Activated T-cell treated with anti-CD3 and anti-CD28 coated beads, Interleukin-2, amount 50 U/mL, for 72 hours (primary cell): ENCODE measurements around the gene CRYBG3. TPM values are rescaled to one million over a fixed set of nuclear protein-coding genes. Genes with fewer than 3 reads are reported as not detected.
"Not testable (repeated sequence)": the region's sequence is repeated elsewhere in the genome, so short reads cannot be mapped to it uniquely, and the experiment has no call there.

Source experiments
- ATAC-seq, 2 donors: fragments of 150-1000 bp; cut with Tn5 transposase; replicated peaks in 1 of 2; 2 replicates each; pipeline ENCODE4 v1.10.0; 2021; ENCODE audit warnings: moderate library complexity in 2 of 2, mild to moderate bottlenecking in 1 of 2
- DNase-seq, 2 donors: peaks; one replicate each; pipeline ENCODE4 v3.0.0; 2021 to 2022; ENCODE audit warnings: mixed read lengths in 1 of 2
- H3K27ac Mint-ChIP-seq: one replicate; pipeline ENCODE4 v1.8.0; 2022; ENCODE audit warnings: mild to moderate bottlenecking, moderate library complexity, mixed read lengths
- H3K27me3 Mint-ChIP-seq: one replicate; pipeline ENCODE4 v1.8.0; 2022; ENCODE audit warnings: low read depth, mixed read lengths
- H3K36me3 Mint-ChIP-seq, 2 donors: one replicate each; pipeline ENCODE4 v1.8.0; 2022; ENCODE audit warnings: mixed read lengths in 2 of 2, mild to moderate bottlenecking in 1 of 2; ENCODE audit not compliant: insufficient read depth in 2 of 2
- H3K4me1 Mint-ChIP-seq: one replicate; pipeline ENCODE4 v1.8.0; 2022; ENCODE audit warnings: low read depth, mixed read lengths
- H3K4me3 Mint-ChIP-seq, 2 donors: one replicate each; pipeline ENCODE4 v1.8.0; 2022; ENCODE audit warnings: mild to moderate bottlenecking in 2 of 2, mixed read lengths in 2 of 2, moderate library complexity in 2 of 2
- H3K9me3 Mint-ChIP-seq, 2 donors: one replicate each; pipeline ENCODE4 v1.8.0; 2022; ENCODE audit warnings: mixed read lengths in 2 of 2
- total RNA-seq, 2 donors: library from RNA; stranded (reverse); gene quantifications; one replicate each; pipeline ENCODE4 v1.2.3, GENCODE V29; 2022

CRYBG3 gene
- total RNA-seq, 2 donors from 2014 or later, result 3.4 to 4.0 TPM

DNA sequence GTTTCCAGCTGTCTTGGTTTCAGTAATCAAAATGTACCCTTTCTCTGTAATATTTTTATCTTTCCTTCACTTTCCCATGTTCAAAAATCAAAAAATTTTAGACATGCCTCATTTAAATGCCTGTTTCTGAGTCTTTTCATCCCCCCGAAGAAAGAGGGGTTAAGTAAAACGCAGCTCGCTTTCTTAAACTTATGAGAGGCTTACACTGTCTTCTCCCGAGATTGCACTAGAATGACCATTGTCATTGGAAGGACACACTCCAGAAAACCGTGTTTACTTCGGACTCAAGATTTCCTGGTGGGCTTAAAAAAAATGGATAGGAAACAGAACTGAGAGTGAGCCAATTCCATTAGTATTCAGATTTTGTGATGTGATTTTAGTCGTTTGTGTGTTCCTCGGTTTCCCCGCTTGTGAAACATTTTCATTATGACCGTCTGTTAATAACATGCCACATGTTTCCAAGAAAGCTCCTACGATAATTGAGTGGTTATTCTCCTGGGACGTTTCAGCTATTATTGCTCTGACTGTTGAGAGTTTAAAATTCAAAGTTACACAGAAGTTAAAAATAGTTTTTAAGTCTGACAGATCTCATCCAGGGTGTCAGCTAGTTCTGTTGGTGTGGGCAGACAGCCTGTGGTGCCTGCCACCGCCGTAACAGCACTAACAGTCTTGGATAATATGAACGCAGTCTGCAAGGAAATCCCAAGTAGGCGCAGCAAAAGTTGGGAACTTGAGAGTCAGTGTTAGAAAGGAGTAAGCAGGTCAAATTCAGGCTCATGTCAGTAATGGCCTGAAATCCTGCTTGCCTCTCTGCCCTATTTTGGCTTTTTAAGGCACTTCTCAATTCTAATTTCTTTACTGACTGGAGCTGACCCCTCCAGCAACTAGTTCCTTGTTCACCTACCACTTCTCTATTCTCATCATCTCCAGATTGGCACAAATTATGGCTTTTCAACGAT lies 1.5 kb downstream of the CRYBG3 start:
- H3K27me3 Mint-ChIP-seq, result peaks cover 35% of the 10 kb centered on the region
- H3K36me3 Mint-ChIP-seq, result peaks cover 3 to 5% of the 10 kb centered on the region in 2 donors
- H3K4me1 Mint-ChIP-seq, result peaks cover 24% of the 10 kb centered on the region
- peak overlapping the region; percentile 56 for H3K27ac Mint-ChIP-seq
- DNase-seq, result no peak
- ATAC-seq, result no peak
- H3K4me3 Mint-ChIP-seq, result peak overlapping the region; percentile 92 to 95
- H3K9me3 Mint-ChIP-seq, result no peaks in the 10 kb centered on the region

DNA sequence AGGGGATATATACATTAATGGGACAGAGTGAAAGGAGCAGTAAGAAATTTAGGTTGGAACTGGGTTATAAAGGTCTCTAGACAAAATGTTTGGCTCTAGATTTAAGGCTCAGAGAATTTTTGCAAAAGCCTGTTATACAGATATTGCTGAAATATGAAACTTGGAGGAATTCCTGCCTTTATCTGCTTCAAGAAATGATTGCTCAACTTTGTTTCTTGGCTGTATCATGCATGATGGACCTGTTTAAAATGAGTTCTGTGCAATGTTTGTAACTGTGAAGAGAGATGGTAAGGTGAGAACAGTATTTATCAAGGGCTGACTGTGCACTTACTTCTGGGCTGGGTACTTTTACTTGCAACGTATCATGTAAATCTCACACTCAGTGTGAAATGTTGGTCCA lies 3.3 kb downstream of the CRYBG3 start:
- no peak for ATAC-seq
- H3K4me1 Mint-ChIP-seq, result peaks cover 24% of the 10 kb centered on the region

DNA sequence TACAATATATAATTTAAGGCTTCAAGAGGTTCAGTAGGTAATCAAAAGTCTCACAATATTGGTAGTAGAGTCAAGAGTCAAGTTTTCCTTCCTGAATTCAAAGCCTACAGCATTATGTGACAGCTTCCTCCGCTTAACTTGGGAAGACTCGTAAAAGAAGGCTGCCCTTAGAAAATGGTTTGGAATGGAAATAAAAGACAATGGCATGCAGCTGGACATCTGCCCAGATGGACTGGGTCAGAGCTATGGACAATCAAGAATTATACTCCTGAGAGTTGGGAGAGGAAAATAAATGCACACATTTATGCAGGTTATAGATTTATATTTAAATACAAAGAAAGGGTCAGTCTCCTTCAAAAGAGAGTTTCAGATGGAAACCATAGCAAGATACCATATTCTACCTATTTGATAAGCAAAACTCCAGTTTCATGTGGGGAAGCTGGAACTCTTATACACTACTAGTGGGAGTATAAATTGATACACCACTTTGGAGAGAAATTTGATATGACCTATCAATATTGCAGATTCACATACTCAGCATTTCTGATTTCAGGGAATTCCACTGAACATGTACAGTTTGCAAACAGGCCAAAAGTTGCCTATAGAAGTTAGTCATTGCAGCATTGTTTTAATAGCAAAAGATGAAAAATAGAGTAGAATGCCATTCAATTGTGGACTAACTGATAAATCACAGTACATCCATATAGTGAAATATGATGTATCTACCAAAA lies 6.1 kb downstream of the CRYBG3 start:
- H3K27ac Mint-ChIP-seq, result no peak overlapping the region
- peaks cover 11% of the 10 kb centered on the region for H3K27me3 Mint-ChIP-seq
- H3K36me3 Mint-ChIP-seq, result peaks cover 2% of the 10 kb centered on the region in 2 donors
- H3K9me3 Mint-ChIP-seq, result peaks cover 2 to 3% of the 10 kb centered on the region in 2 donors
- no peak for ATAC-seq
- H3K4me3 Mint-ChIP-seq, result no peak overlapping the region
- no peak for DNase-seq
- peaks cover 7% of the 10 kb centered on the region for H3K4me1 Mint-ChIP-seq

More for the DNA sequence above, 3.3 kb downstream of the CRYBG3 start:
- H3K4me3 Mint-ChIP-seq, result no peak overlapping the region
- peaks cover 3 to 5% of the 10 kb centered on the region in 2 donors for H3K36me3 Mint-ChIP-seq
- DNase-seq, result no peak
- peaks cover 29% of the 10 kb centered on the region for H3K27me3 Mint-ChIP-seq
- no peaks in the 10 kb centered on the region for H3K9me3 Mint-ChIP-seq
- H3K27ac Mint-ChIP-seq, result no peak overlapping the region

DNA sequence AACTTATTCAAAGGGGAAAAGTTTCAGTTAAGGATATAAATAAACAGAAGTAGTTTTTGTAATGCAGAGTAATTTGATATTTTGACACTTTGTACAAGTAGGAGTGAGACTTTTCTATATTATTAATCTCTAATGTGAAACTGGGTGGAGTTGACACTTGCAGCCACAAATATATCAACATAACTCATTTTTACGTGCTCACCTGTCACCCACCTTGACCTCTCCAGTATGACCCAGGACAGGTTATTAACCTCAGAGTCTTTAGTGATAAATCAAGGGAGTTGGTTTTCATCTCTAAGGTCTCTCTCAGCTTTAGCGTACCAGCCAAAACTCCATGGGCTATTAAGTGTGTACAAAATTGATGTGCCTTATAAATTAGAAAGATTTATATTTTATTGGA lies 7.4 kb downstream of the CRYBG3 start:
- no peak overlapping the region for H3K27ac Mint-ChIP-seq
- no peaks in the 10 kb centered on the region for H3K4me1 Mint-ChIP-seq
- peaks cover 3 to 6% of the 10 kb centered on the region in 2 donors for H3K9me3 Mint-ChIP-seq
- H3K36me3 Mint-ChIP-seq, result peaks cover 2% of the 10 kb centered on the region in 2 donors
- ATAC-seq (no peak), DNase-seq (no peak)
- no peak overlapping the region for H3K4me3 Mint-ChIP-seq
- no peaks in the 10 kb centered on the region for H3K27me3 Mint-ChIP-seq

DNA sequence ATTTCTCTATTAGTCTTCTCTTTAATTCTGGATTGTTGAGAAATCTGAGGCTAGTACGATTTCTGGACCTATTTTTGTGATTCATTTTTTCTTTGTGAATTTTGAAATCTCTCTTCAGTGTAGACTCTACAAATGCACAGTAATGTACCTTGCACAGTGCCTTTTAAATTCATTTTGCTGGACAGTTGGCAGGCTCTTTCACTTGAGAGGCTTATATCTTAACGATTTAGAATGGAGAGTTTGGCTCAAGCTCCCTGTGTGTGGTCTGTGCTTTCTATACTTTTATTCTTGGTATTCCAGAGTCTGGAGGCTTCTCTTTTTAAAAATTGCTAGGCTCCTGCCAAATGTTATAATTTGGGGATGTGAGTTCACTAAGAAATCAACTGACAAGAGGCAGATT lies 8.8 kb downstream of the CRYBG3 start:
- peaks cover 2% of the 10 kb centered on the region in 2 donors for H3K36me3 Mint-ChIP-seq
- no peak overlapping the region for H3K4me3 Mint-ChIP-seq
- H3K9me3 Mint-ChIP-seq, result peaks cover 3 to 6% of the 10 kb centered on the region in 2 donors

DNA sequence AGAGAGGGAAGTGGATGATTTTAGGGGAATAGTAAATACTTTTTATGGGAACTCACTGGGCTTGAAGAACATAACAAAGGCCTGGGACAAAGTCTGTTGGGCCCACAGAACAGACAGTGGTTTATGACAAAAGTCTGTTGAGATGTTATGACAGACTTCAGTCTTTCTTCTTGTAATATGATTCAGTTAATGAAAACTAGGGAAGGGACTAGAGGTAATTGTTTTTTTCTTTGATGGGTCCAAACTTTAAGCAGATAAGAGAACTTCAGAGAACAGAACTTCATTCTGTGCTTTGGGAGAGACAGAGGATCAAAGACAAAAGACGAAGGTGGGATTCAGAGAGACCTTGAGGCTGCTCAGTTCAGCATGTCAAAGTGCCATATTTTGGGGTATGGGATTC lies 9.3 kb downstream of the CRYBG3 start:
- Mint-ChIP-seq H3K9me3 (peaks cover 3 to 6% of the 10 kb centered on the region in 2 donors), H3K36me3 (peaks cover 2% of the 10 kb centered on the region in 2 donors), H3K27ac (no peak overlapping the region), H3K4me3 (no peak overlapping the region), H3K4me1 (no peaks in the 10 kb centered on the region), H3K27me3 (no peaks in the 10 kb centered on the region)
- ATAC-seq (no peak), DNase-seq (no peak)

More for the DNA sequence above, 8.8 kb downstream of the CRYBG3 start:
- DNase-seq (no peak), ATAC-seq (no peak)
- no peaks in the 10 kb centered on the region for H3K4me1 Mint-ChIP-seq
- H3K27ac Mint-ChIP-seq, result no peak overlapping the region
- no peaks in the 10 kb centered on the region for H3K27me3 Mint-ChIP-seq

DNA sequence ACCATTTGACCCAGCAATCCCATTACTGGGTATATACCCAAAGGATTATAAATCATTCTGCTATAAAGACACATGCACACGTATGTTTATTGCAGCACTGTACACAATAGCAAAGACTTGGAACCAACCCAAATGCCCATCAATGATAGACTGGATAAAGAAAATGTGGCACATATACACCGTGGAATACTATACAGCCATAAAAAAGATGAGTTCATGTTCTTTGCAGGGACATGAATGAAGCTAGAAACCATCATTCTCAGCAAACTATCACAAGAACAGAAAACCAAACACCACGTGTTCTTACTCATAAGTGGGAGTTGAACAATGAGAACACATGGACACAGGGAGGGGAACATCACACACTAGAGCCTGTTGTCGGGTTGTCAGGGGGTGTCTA lies 11.4 kb downstream of the CRYBG3 start:
- H3K27me3 Mint-ChIP-seq, DNase-seq, H3K27ac Mint-ChIP-seq, H3K9me3 Mint-ChIP-seq, H3K4me1 Mint-ChIP-seq, H3K36me3 Mint-ChIP-seq, ATAC-seq, H3K4me3 Mint-ChIP-seq: not testable (repeated sequence)

DNA sequence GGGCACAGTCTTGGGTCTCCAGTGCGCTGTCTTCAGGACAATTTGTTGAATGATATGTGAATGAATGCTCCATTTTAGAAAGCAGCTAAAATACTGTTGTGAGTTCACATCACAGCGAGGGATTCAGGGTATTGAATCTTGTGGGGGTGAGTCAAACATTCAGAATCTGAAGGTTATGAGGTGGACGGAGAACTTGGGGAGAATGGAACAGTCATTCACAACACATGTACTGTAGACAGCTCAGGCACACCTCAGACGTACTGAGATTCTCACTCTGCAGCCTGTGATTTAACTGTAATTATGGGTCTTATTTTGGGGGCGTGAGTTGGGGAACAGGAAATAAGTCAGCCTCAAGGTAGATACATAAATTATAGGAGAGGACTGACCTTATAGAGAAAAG lies 13.9 kb downstream of the CRYBG3 start:
- Mint-ChIP-seq H3K36me3 (peaks cover 2% of the 10 kb centered on the region in 2 donors), H3K4me1 (no peaks in the 10 kb centered on the region), H3K9me3 (peaks cover 3 to 6% of the 10 kb centered on the region in 2 donors), H3K4me3 (no peak overlapping the region), H3K27me3 (no peaks in the 10 kb centered on the region), H3K27ac (no peak overlapping the region)
- ATAC-seq (peak in 1 of 2 donors; percentile 74), DNase-seq (no peak)

DNA sequence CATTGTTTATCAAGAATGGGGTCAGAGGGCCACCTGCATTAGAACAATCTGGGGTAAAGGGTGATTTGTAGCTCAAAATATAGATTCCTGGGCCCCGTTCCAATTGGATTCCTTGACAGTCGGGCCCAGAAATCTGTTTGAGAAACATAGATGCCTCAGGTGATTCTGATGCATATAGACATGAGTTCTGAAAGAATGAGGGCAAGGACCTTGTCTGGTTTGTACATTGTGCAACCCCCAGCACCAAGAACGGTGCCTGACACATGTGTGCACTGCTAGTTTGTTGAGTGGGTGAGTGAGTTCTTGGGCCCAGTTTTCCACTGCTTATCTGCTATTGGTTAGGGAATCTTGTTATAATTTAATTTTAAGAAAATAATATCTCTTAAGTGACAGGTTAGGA lies 16.6 kb downstream of the CRYBG3 start:
- no peak overlapping the region for H3K27ac Mint-ChIP-seq
- no peaks in the 10 kb centered on the region for H3K36me3 Mint-ChIP-seq
- no peaks in the 10 kb centered on the region for H3K4me1 Mint-ChIP-seq
- no peak for DNase-seq
- no peak for ATAC-seq
- no peak overlapping the region for H3K4me3 Mint-ChIP-seq
- H3K9me3 Mint-ChIP-seq, result no peaks in the 10 kb centered on the region
- H3K27me3 Mint-ChIP-seq, result no peaks in the 10 kb centered on the region

DNA sequence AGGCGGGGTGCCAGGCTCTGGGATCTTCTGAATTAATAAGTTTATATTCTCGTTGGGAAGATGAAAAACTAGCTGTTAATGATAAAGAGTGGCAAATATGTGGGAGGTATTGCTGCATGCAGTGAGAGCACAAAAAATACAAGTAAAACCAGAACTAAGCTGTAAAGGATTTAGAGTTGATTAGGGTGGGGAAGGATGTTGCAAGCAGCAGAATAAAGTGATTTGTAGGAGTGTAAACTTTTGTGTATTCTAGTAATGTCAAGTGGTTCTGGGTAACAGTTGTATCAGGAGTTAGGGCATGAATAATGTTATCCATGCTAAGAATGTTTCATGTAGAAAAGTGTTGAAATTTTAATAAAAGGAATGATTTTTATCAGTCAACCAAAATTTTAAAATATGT lies 18.1 kb downstream of the CRYBG3 start:
- H3K36me3 Mint-ChIP-seq, result no peaks in the 10 kb centered on the region
- H3K4me3 Mint-ChIP-seq, result no peak overlapping the region
- no peaks in the 10 kb centered on the region for H3K4me1 Mint-ChIP-seq
- ATAC-seq, result no peak
- no peak overlapping the region for H3K27ac Mint-ChIP-seq
- H3K9me3 Mint-ChIP-seq, result no peaks in the 10 kb centered on the region
- H3K27me3 Mint-ChIP-seq, result no peaks in the 10 kb centered on the region
- DNase-seq, result no peak

DNA sequence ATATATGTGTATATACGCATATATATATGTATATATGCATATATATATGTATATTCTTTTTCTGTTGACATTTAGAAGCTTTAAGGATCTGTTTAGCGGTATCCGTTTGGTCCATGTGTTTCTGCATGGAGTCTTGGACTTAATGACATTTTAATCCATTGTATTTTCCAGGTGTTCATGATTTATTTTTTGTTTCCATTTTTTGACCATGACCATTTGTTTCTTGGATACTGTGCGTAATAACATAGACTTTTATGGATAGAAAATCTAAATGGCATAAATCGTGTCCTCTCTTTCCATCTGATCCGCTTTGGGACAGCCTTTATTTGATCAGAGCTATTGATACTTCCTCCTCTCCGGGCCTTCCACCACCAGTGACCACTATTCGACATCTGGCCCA lies 19.5 kb downstream of the CRYBG3 start:
- H3K27ac Mint-ChIP-seq, result no peak overlapping the region
- no peaks in the 10 kb centered on the region for H3K27me3 Mint-ChIP-seq
- no peak for ATAC-seq
- H3K4me1 Mint-ChIP-seq, result no peaks in the 10 kb centered on the region
- no peak for DNase-seq
- no peak overlapping the region for H3K4me3 Mint-ChIP-seq
- no peaks in the 10 kb centered on the region for H3K36me3 Mint-ChIP-seq
- H3K9me3 Mint-ChIP-seq, result no peaks in the 10 kb centered on the region

DNA sequence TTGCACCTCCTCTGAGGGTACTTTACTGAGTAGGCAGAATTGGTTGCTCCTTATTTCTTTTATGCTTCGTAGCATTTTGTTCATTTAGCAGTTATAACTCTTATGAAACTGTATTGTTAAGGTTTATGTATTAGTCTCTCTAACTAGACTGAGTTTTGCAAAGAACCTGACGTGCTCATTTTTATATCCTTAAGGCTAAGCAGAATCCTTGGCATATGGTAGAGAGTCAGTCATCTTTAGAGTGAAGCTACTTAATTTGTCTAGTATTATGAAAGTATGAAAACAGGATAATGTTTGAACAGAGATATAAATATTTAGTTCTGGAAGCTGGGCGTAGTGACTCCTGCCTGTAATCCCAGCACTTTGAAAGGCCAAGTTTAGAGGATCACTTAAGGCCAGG lies 20.1 kb downstream of the CRYBG3 start:
- no peak for DNase-seq
- no peak overlapping the region for H3K27ac Mint-ChIP-seq

DNA sequence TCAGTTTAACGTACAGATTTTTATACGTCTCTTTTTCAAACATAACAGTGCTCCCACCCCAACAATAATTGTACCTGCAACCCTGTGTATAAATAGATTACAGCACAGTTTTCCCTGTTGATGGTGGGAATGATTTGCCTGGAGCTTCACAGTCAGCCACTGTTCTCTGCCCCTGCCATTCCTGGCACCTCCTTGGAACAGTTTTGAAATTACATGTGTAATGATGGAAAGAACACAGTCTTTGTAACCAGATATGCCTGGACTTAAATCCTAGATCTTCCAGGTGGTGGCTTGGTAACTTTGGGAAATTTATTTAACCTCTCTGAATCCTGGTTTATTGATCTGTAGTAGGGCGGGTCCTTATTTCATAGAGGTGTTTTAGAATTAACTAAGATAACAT lies 27.0 kb downstream of the CRYBG3 start:
- Mint-ChIP-seq H3K27me3 (no peaks in the 10 kb centered on the region), H3K4me3 (no peak overlapping the region), H3K9me3 (peaks cover 2 to 5% of the 10 kb centered on the region in 2 donors), H3K36me3 (no peaks in the 10 kb centered on the region), H3K27ac (no peak overlapping the region), H3K4me1 (no peaks in the 10 kb centered on the region)
- no peak for DNase-seq
- ATAC-seq, result no peak

More for the DNA sequence above, 20.1 kb downstream of the CRYBG3 start:
- H3K36me3 Mint-ChIP-seq, result no peaks in the 10 kb centered on the region
- no peak overlapping the region for H3K4me3 Mint-ChIP-seq
- no peaks in the 10 kb centered on the region for H3K4me1 Mint-ChIP-seq
- no peak for ATAC-seq
- no peaks in the 10 kb centered on the region for H3K9me3 Mint-ChIP-seq
- no peaks in the 10 kb centered on the region for H3K27me3 Mint-ChIP-seq
